BE2C (cell line): ENCODE measurements around the gene TFB1M.
A peak's percentile ranks its signal among the peaks of the same experiment; 100 is the strongest.

Source experiments
- DNase-seq: peaks from one replicate; pipeline ENCODE4 v3.0.0-alpha.2; 2020
- H3K27me3 ChIP-seq: fragments of 250-450 bp; sonication (Bioruptor Pico); 2 replicates; pipeline ENCODE4 v1.5.1; 2020; ENCODE audit warnings: mild to moderate bottlenecking
- H3K36me3 ChIP-seq: fragments of 250-450 bp; sonication (Bioruptor Pico); 2 replicates; pipeline ENCODE4 v1.5.1; 2020; ENCODE audit warnings: mild to moderate bottlenecking
- H3K4me1 ChIP-seq: fragments of 250-450 bp; sonication (Bioruptor Pico); 2 replicates; pipeline ENCODE4 v1.5.1; 2020
- H3K4me3 ChIP-seq: 2 replicates; pipeline ENCODE4 v1.5.1; 2011; ENCODE audit warnings: low read depth, low read length
- H3K9me3 ChIP-seq: fragments of 250-450 bp; sonication (Bioruptor Pico); 2 replicates; pipeline ENCODE4 v1.5.1; 2020
- CTCF ChIP-seq: IDR thresholded peaks from 2 replicates; pipeline ENCODE4 v1.5.1; 2012; ENCODE audit warnings: mild to moderate bottlenecking, low read depth, low read length

The TFB1M gene

GRCh38 chr6:155327326-155328073 is 13.2 kb upstream of the TFB1M start:
- DNase-seq = peak; percentile 69
- H3K36me3 ChIP-seq = no peaks in the 10 kb centered on the region
- H3K9me3 ChIP-seq = no peaks in the 10 kb centered on the region
- no peak overlapping the region for H3K4me3 ChIP-seq
- H3K4me1 ChIP-seq = peaks cover 8% of the 10 kb centered on the region
- no peaks in the 10 kb centered on the region; the same call in 1 of the 2 replicates for H3K27me3 ChIP-seq
- peak; percentile 83 for TF ChIP-seq CTCF

- no peak for TF ChIP-seq CTCF
- Histone ChIP-seq H3K36me3 (no peaks in the 10 kb centered on the region), H3K4me1 (peaks cover 8% of the 10 kb centered on the region), H3K27me3 (no peaks in the 10 kb centered on the region; the same call in 1 of the 2 replicates), H3K4me3 (no peak overlapping the region), H3K9me3 (no peaks in the 10 kb centered on the region)
- no peak for DNase-seq
Observed at GRCh38 chr6:155325700-155326516, 11.6 kb upstream of the TFB1M start.

GRCh38 chr6:155324993-155325392 is 10.7 kb upstream of the TFB1M start:
- no peaks in the 10 kb centered on the region for H3K36me3 ChIP-seq

GRCh38 chr6:155324172-155324571 is 9.9 kb upstream of the TFB1M start:
- H3K4me3 ChIP-seq = no peak overlapping the region
- no peaks in the 10 kb centered on the region for H3K9me3 ChIP-seq
- no peak for TF ChIP-seq CTCF
- no peaks in the 10 kb centered on the region for H3K36me3 ChIP-seq
- DNase-seq = no peak
- H3K4me1 ChIP-seq = peaks cover 8% of the 10 kb centered on the region
- no peaks in the 10 kb centered on the region; the same call in 1 of the 2 replicates for H3K27me3 ChIP-seq

More at GRCh38 chr6:155324993-155325392, 10.7 kb upstream of the TFB1M start:
- Histone ChIP-seq H3K4me3 (no peak overlapping the region), H3K9me3 (no peaks in the 10 kb centered on the region), H3K27me3 (no peaks in the 10 kb centered on the region; the same call in 1 of the 2 replicates), H3K4me1 (peaks cover 8% of the 10 kb centered on the region)
- no peak for DNase-seq
- TF ChIP-seq CTCF = no peak

GRCh38 chr6:155319902-155320301 is 5.6 kb upstream of the TFB1M start:
- no peaks in the 10 kb centered on the region for H3K36me3 ChIP-seq
- no peak for TF ChIP-seq CTCF
- H3K27me3 ChIP-seq = no peaks in the 10 kb centered on the region
- no peaks in the 10 kb centered on the region for H3K9me3 ChIP-seq
- H3K4me1 ChIP-seq = no peaks in the 10 kb centered on the region
- no peak for DNase-seq
- H3K4me3 ChIP-seq = no peak overlapping the region
